ENCODE results near the gene SNX7.

The SNX7 gene

GRCh38 chr1:98661544-98662355, at the start of gene SNX7:
Gene SNX7 (plus strand): TSS chr1:98661721. CDS start chr1:98661732, 11 bp downstream.
- no peaks in the 10 kb centered on the region for H3K9me2 ChIP-seq (replicated peaks; ENCODE audit: insufficient read depth, low read length)
- TF ChIP-seq EZH2phosphoT487 (conservative IDR thresholded peaks at IDR 0.05; ENCODE audit: low read length) = no peak
- TF ChIP-seq, protein P1, sequence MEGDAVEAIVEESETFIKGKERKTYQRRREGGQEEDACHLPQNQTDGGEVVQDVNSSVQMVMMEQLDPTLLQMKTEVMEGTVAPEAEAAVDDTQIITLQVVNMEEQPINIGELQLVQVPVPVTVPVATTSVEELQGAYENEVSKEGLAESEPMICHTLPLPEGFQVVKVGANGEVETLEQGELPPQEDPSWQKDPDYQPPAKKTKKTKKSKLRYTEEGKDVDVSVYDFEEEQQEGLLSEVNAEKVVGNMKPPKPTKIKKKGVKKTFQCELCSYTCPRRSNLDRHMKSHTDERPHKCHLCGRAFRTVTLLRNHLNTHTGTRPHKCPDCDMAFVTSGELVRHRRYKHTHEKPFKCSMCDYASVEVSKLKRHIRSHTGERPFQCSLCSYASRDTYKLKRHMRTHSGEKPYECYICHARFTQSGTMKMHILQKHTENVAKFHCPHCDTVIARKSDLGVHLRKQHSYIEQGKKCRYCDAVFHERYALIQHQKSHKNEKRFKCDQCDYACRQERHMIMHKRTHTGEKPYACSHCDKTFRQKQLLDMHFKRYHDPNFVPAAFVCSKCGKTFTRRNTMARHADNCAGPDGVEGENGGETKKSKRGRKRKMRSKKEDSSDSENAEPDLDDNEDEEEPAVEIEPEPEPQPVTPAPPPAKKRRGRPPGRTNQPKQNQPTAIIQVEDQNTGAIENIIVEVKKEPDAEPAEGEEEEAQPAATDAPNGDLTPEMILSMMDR (IDR thresholded peaks at IDR 0.05; ENCODE audit: insufficient read depth, low read length, poor library complexity, severe bottlenecking) = no peak
- no peaks in the 10 kb centered on the region for H3K36me3 ChIP-seq (ENCODE audit: low read length)
- H3K27ac ChIP-seq (ENCODE audit: low read depth, low read length) = no peak within 1 kb of the TSS
- no peaks in the 10 kb centered on the region for H3K27me3 ChIP-seq (ENCODE audit: low read length)
- H3K9me3 ChIP-seq (ENCODE audit: insufficient read depth, low read length) = no peaks in the 10 kb centered on the region
- H3K79me2 ChIP-seq (ENCODE audit: insufficient read depth, low read length) = no peaks in the 10 kb centered on the region
- no peak within 1 kb of the TSS for H3K9ac ChIP-seq (ENCODE audit: low read length)
- H3F3A ChIP-seq (ENCODE audit: insufficient read depth) = no peaks in the 10 kb centered on the region
- H2AFZ ChIP-seq (ENCODE audit: low read depth, low read length, severe bottlenecking) = no peak within 1 kb of the TSS
- H3K4me3 ChIP-seq (ENCODE audit: insufficient read depth, low read length, poor library complexity, severe bottlenecking) = no peak within 1 kb of the TSS
- H3K4me2 ChIP-seq (ENCODE audit: low read depth, low read length, poor library complexity, severe bottlenecking) = no peak within 1 kb of the TSS
- no peaks in the 10 kb centered on the region for H4K20me1 ChIP-seq (ENCODE audit: low read depth, low read length)

DNA sequence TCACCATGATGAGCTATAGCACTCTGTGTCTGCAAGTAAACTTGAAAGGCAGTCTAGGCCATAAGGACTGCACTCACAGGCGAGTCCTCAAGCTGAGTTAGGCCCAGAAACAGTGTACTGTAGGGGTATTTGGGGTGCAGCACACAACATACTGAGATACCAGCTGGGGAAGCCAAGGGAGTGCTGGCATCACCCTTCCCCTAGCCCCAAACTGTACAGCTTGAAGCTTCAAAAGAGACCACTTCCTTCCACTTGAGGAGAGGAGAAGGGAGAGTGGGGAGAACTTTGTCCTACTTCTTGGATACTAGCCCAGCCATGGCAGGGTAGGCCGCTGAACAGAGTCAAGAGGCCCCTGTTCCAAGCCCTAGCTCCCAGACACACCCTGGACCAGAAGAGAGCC, 24.2 kb upstream of the SNX7 start:
- no peaks in the 10 kb centered on the region for H3K79me2 ChIP-seq (ENCODE audit: insufficient read depth, low read length)
- no peak overlapping the region for H3K9ac ChIP-seq (ENCODE audit: low read length)
- no peaks in the 10 kb centered on the region for H3K9me3 ChIP-seq (ENCODE audit: insufficient read depth, low read length)
- no peaks in the 10 kb centered on the region for H3K36me3 ChIP-seq (ENCODE audit: low read length)
- no peak overlapping the region for H3K27ac ChIP-seq (ENCODE audit: low read depth, low read length)
- H3K4me3 ChIP-seq (ENCODE audit: insufficient read depth, low read length, poor library complexity, severe bottlenecking) = no peak overlapping the region
- H4K20me1 ChIP-seq (ENCODE audit: low read depth, low read length) = no peaks in the 10 kb centered on the region
- no peaks in the 10 kb centered on the region for H3K27me3 ChIP-seq (ENCODE audit: low read length)
- no peak for TF ChIP-seq EZH2phosphoT487 (conservative IDR thresholded peaks at IDR 0.05; ENCODE audit: low read length)
- TF ChIP-seq, protein P1 (IDR thresholded peaks at IDR 0.05; ENCODE audit: insufficient read depth, low read length, poor library complexity, severe bottlenecking) = no peak
- no peaks in the 10 kb centered on the region for H3F3A ChIP-seq (ENCODE audit: insufficient read depth)
- H3K4me2 ChIP-seq (ENCODE audit: low read depth, low read length, poor library complexity, severe bottlenecking) = no peak overlapping the region
- no peak overlapping the region for H2AFZ ChIP-seq (ENCODE audit: low read depth, low read length, severe bottlenecking)
- no peaks in the 10 kb centered on the region for H3K9me2 ChIP-seq (replicated peaks; ENCODE audit: insufficient read depth, low read length)

GRCh38 chr1:98638185-98638584, 23.3 kb upstream of the SNX7 start:
- Histone ChIP-seq H2AFZ (ENCODE audit: low read depth, low read length, severe bottlenecking) (no peak overlapping the region), H3K27me3 (ENCODE audit: low read length) (no peaks in the 10 kb centered on the region), H3K4me3 (ENCODE audit: insufficient read depth, low read length, poor library complexity, severe bottlenecking) (no peak overlapping the region), H3K9me3 (ENCODE audit: insufficient read depth, low read length) (no peaks in the 10 kb centered on the region), H3F3A (ENCODE audit: insufficient read depth) (no peaks in the 10 kb centered on the region), H4K20me1 (ENCODE audit: low read depth, low read length) (no peaks in the 10 kb centered on the region), H3K27ac (ENCODE audit: low read depth, low read length) (no peak overlapping the region), H3K4me2 (ENCODE audit: low read depth, low read length, poor library complexity, severe bottlenecking) (no peak overlapping the region), H3K9me2 (replicated peaks; ENCODE audit: insufficient read depth, low read length) (no peaks in the 10 kb centered on the region), H3K9ac (ENCODE audit: low read length) (no peak overlapping the region), H3K36me3 (ENCODE audit: low read length) (no peaks in the 10 kb centered on the region), H3K79me2 (ENCODE audit: insufficient read depth, low read length) (no peaks in the 10 kb centered on the region)
- no peak for TF ChIP-seq EZH2phosphoT487 (conservative IDR thresholded peaks at IDR 0.05; ENCODE audit: low read length)
- TF ChIP-seq, protein P1 (IDR thresholded peaks at IDR 0.05; ENCODE audit: insufficient read depth, low read length, poor library complexity, severe bottlenecking) = no peak

All from SU-DHL-6 (cell line).